Activated naive CD4-positive, alpha-beta T cell treated with Interleukin-2 at 50 U/mL for 16 hours (primary cell): ENCODE data around the gene HECW1.
"Not testable (repeated sequence)": the region's sequence is repeated elsewhere in the genome, so short reads cannot be mapped to it uniquely, and the experiment has no call there.

Source experiments
- DNase-seq: peaks from one replicate; pipeline ENCODE4 v3.0.0-alpha.2; 2020

HECW1 gene

GRCh38 chr7:43481902-43482678, 369.6 kb downstream of the HECW1 start:
- no peak for DNase-seq

- DNase-seq: no peak
These were observed 370.3 kb downstream of the HECW1 start for GRCh38 chr7:43482679-43483252.

- no peak for DNase-seq
These were observed 372.4 kb downstream of the HECW1 start for GRCh38 chr7:43484678-43485395.

- DNase-seq: no peak
These were observed 373.1 kb downstream of the HECW1 start for GRCh38 chr7:43485580-43485979.

GRCh38 chr7:43486008-43486407, 373.6 kb downstream of the HECW1 start:
- DNase-seq: not testable (repeated sequence)

GRCh38 chr7:43486634-43487033, 374.2 kb downstream of the HECW1 start:
- no peak for DNase-seq

- no peak for DNase-seq
These were observed 375.3 kb downstream of the HECW1 start for GRCh38 chr7:43487731-43488073.

GRCh38 chr7:43489257-43489656, 376.8 kb downstream of the HECW1 start:
- DNase-seq: no peak

- DNase-seq: no peak
These were observed 377.6 kb downstream of the HECW1 start for GRCh38 chr7:43490016-43490415.

GRCh38 chr7:43491123-43491522, 378.7 kb downstream of the HECW1 start:
- no peak for DNase-seq

- no peak for DNase-seq
These were observed 379.5 kb downstream of the HECW1 start for GRCh38 chr7:43491984-43492383.

GRCh38 chr7:43492896-43493295, 380.4 kb downstream of the HECW1 start:
- DNase-seq: no peak

- DNase-seq: no peak
These were observed 383.1 kb downstream of the HECW1 start for GRCh38 chr7:43495572-43495971.

GRCh38 chr7:43496596-43496995, 384.1 kb downstream of the HECW1 start:
- no peak for DNase-seq

- no peak for DNase-seq
These were observed 389.4 kb downstream of the HECW1 start for GRCh38 chr7:43501870-43502269.

GRCh38 chr7:43502941-43503340, 390.5 kb downstream of the HECW1 start:
- DNase-seq: no peak

- DNase-seq: no peak
These were observed 393.0 kb downstream of the HECW1 start for GRCh38 chr7:43505412-43505811.

GRCh38 chr7:43506460-43506859, 394.0 kb downstream of the HECW1 start:
- no peak for DNase-seq

GRCh38 chr7:43508461-43508860, 396.0 kb downstream of the HECW1 start:
- DNase-seq: no peak

- DNase-seq: no peak
These were observed 397.5 kb downstream of the HECW1 start for GRCh38 chr7:43509906-43510305.

- no peak for DNase-seq
These were observed 398.6 kb downstream of the HECW1 start for GRCh38 chr7:43511029-43511428.

- DNase-seq: no peak
These were observed 399.5 kb downstream of the HECW1 start for GRCh38 chr7:43511769-43512515.

GRCh38 chr7:43513251-43513650, 400.8 kb downstream of the HECW1 start:
- DNase-seq: no peak
